Occipital lobe (tissue), 2 donors: ENCODE data around the gene PCK1. TPM values are rescaled to one million over a fixed set of nuclear protein-coding genes. Genes with fewer than 3 reads are reported as not detected.
"Not testable (repeated sequence)": the region's sequence is repeated elsewhere in the genome, so short reads cannot be mapped to it uniquely, and the experiment has no call there.

ENCODE experiments used
- DNase-seq: peaks from one replicate; lab custom pipeline; 2025; lab: John Stamatoyannopoulos, UW
- total RNA-seq: library from RNA; depleted of rRNA; stranded (reverse); fragments of >200 nt; gene quantifications from one replicate; pipeline ENCODE4 v1.2.3, GENCODE V29; 2014

Gene PCK1
- 0.31 TPM for total RNA-seq

GRCh38 chr20:57560554-57561355, at the start of gene PCK1:
Gene PCK1, plus strand, starts transcription at chr20:57561110. Its CDS starts 302 bp downstream, at chr20:57561412.
- DNase-seq: no peak

GRCh38 chr20:57511709-57512108, 49.2 kb upstream of the PCK1 start:
- DNase-seq: not testable (repeated sequence)

- no peak for DNase-seq
Measured at GRCh38 chr20:57512432-57512831, 48.5 kb upstream of the PCK1 start.

GRCh38 chr20:57513199-57513598, 47.7 kb upstream of the PCK1 start:
- DNase-seq: no peak

- no peak for DNase-seq
Measured at GRCh38 chr20:57514273-57514751, 46.6 kb upstream of the PCK1 start.

- no peak for DNase-seq
Measured at GRCh38 chr20:57517904-57518303, 43.0 kb upstream of the PCK1 start.

GRCh38 chr20:57522380-57523140, 38.4 kb upstream of the PCK1 start:
- no peak for DNase-seq

GRCh38 chr20:57523782-57524181, 37.1 kb upstream of the PCK1 start:
- DNase-seq: no peak

GRCh38 chr20:57524511-57525176, 36.3 kb upstream of the PCK1 start, which contains the start of gene CTCFL:
Gene CTCFL, minus strand, starts transcription at chr20:57525140. Its CDS starts 935 bp downstream, at chr20:57524205.
- no peak for DNase-seq

- DNase-seq: no peak
Measured at GRCh38 chr20:57525328-57526086, 35.4 kb upstream of the PCK1 start.

GRCh38 chr20:57526087-57526884, 34.6 kb upstream of the PCK1 start:
- no peak for DNase-seq

- no peak for DNase-seq
Measured at GRCh38 chr20:57526885-57527460, 33.9 kb upstream of the PCK1 start.

- no peak for DNase-seq
Measured at GRCh38 chr20:57527728-57528127, 33.2 kb upstream of the PCK1 start.

GRCh38 chr20:57528148-57528547, 32.8 kb upstream of the PCK1 start:
- DNase-seq: no peak

- no peak for DNase-seq
Measured at GRCh38 chr20:57529160-57529585, 31.7 kb upstream of the PCK1 start.

GRCh38 chr20:57529810-57530209, 31.1 kb upstream of the PCK1 start:
- DNase-seq: no peak

- DNase-seq: no peak
Measured at GRCh38 chr20:57530327-57530981, 30.5 kb upstream of the PCK1 start.

GRCh38 chr20:57532104-57532503, 28.8 kb upstream of the PCK1 start:
- DNase-seq: no peak

- DNase-seq: no peak
Measured at GRCh38 chr20:57535297-57535696, 25.6 kb upstream of the PCK1 start.
